Urinary bladder (tissue), 4 donors: ENCODE results near the gene MANEA. TPM values are rescaled to one million over a fixed set of nuclear protein-coding genes. Genes with fewer than 3 reads are reported as not detected.

ENCODE experiments used
- DNase-seq: peaks from one replicate; pipeline ENCODE4 v3.0.0-alpha.2; 2015; ENCODE audit errors: extremely low spot score
- H3K27ac ChIP-seq: one replicate; pipeline ENCODE4 v1.5.1; 2013; ENCODE audit warnings: low read depth, mild to moderate bottlenecking, moderate library complexity
- H3K36me3 ChIP-seq: one replicate; pipeline ENCODE4 v1.6.1; 2013; ENCODE audit warnings: mild to moderate bottlenecking, moderate library complexity; ENCODE audit not compliant: insufficient read depth
- H3K4me1 ChIP-seq: one replicate; pipeline ENCODE4 v1.6.1; 2013; ENCODE audit warnings: mild to moderate bottlenecking, moderate library complexity; ENCODE audit not compliant: insufficient read depth
- H3K4me3 ChIP-seq: one replicate; pipeline ENCODE4 v1.5.1; 2013; ENCODE audit warnings: low read depth, low read length
- WGBS: extraction: QIAGEN DNeasy Blood & Tissue Kit; methylation state at CpG from one replicate; pipeline ENCODE4 v1.1.7; 2013; 5-methylcytosine and 5-hydroxymethylcytosine counted together
- polyA plus RNA-seq: library from polyadenylated mRNA; stranded (reverse); fragments of 200-250 nt; gene quantifications from one replicate; pipeline ENCODE4 v1.2.3, GENCODE V29; 2013
- total RNA-seq: library from RNA; depleted of rRNA; stranded (reverse); fragments of >200 nt; gene quantifications from one replicate; pipeline ENCODE4 v1.2.3, GENCODE V29; 2014
- donor health status: healthy with polysubstance abuse.
- donor health status: healthy.

MANEA gene
- total and polyA plus RNA-seq, 2 donors, result 9.4 to 32.8 TPM

GRCh38 chr6:95599706-95600105 lies 22.4 kb downstream of the MANEA start:
- Histone ChIP-seq H3K4me1 (no peaks in the 10 kb centered on the region), H3K27ac (no peak overlapping the region), H3K36me3 (no peaks in the 10 kb centered on the region), H3K4me3 (no peak overlapping the region)
- DNase-seq, result no peak

GRCh38 chr6:95601133-95601532 lies 23.8 kb downstream of the MANEA start:
- no peak for DNase-seq
- H3K4me1 ChIP-seq, result no peaks in the 10 kb centered on the region
- H3K36me3 ChIP-seq, result no peaks in the 10 kb centered on the region
- no peak overlapping the region for H3K4me3 ChIP-seq
- no peak overlapping the region for H3K27ac ChIP-seq
- WGBS, result 72% methylated on average over 3 of the region's 3 CpGs

GRCh38 chr6:95614094-95614493 lies 36.8 kb downstream of the MANEA start:
- H3K4me3 ChIP-seq, result no peak overlapping the region
- H3K27ac ChIP-seq, result no peak overlapping the region
- DNase-seq, result no peak
- WGBS, result 76% methylated on average over 3 of the region's 3 CpGs
- no peaks in the 10 kb centered on the region for H3K36me3 ChIP-seq
- H3K4me1 ChIP-seq, result no peaks in the 10 kb centered on the region

GRCh38 chr6:95629551-95629950 lies 52.2 kb downstream of the MANEA start:
- WGBS, result 66% methylated on average over 2 of the region's 2 CpGs
- no peaks in the 10 kb centered on the region for H3K4me1 ChIP-seq
- DNase-seq, result no peak

GRCh38 chr6:95636552-95637431 lies 59.5 kb downstream of the MANEA start:
- no peak overlapping the region for H3K4me3 ChIP-seq
- no peaks in the 10 kb centered on the region for H3K4me1 ChIP-seq
- no peaks in the 10 kb centered on the region for H3K36me3 ChIP-seq
- no peak for DNase-seq
- H3K27ac ChIP-seq, result no peak overlapping the region
- 89% methylated on average over 25 of the region's 25 CpGs for WGBS

More at GRCh38 chr6:95629551-95629950, 52.2 kb downstream of the MANEA start:
- H3K4me3 ChIP-seq, result no peak overlapping the region
- no peak overlapping the region for H3K27ac ChIP-seq
- H3K36me3 ChIP-seq, result no peaks in the 10 kb centered on the region

GRCh38 chr6:95648636-95649035 lies 71.3 kb downstream of the MANEA start:
- no peak overlapping the region for H3K27ac ChIP-seq
- H3K4me3 ChIP-seq, result no peak overlapping the region
- 95% methylated on average over 2 of the region's 2 CpGs for WGBS
- no peak for DNase-seq
- H3K36me3 ChIP-seq, result no peaks in the 10 kb centered on the region
- no peaks in the 10 kb centered on the region for H3K4me1 ChIP-seq

DNA sequence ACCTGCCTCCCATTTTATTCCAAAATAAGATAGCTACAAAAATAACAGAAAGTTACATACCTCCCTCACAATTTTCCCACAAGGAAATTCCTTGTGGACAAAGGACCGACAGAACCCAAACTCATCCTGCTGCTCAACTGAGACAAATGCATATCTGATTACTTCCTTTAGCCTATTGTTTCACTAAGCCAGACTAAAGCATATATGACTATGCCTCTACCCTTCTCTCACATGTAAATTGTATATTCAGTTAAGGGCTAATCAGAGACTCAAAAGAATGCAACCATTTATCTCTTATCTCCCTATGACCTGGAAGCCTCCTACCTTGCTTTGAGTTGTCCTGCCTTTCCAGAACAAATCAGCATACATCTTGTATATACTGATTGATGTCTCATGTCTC lies 72.1 kb downstream of the MANEA start:
- Histone ChIP-seq H3K4me3 (no peak overlapping the region), H3K27ac (no peak overlapping the region), H3K4me1 (no peaks in the 10 kb centered on the region), H3K36me3 (no peaks in the 10 kb centered on the region)
- WGBS, result 74% methylated on average over 1 of the region's 1 CpG
- DNase-seq, result no peak

GRCh38 chr6:95654176-95654575 lies 76.8 kb downstream of the MANEA start:
- H3K4me3 ChIP-seq, result no peak overlapping the region
- no peaks in the 10 kb centered on the region for H3K4me1 ChIP-seq
- no peak overlapping the region for H3K27ac ChIP-seq
- no peak for DNase-seq
- H3K36me3 ChIP-seq, result no peaks in the 10 kb centered on the region

DNA sequence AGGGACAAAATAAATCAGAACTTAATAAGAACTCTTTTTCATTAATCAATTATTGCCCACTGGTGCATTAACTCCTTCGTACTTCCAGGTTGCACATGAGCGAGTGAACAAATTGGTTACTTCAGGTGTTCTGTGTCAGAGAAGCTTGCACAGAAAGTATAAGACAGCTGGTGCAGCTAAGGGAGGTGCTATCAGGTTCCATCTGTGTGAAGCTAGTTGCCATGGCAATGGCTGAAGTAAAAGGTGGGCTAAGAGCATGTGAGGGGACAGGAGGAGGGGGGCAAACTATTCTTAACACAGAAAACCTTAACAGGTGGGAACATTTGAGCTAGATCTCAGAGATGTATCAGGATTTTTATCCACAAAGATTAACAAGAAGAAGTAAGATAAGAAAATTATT lies 81.6 kb downstream of the MANEA start:
- Histone ChIP-seq H3K4me1 (no peaks in the 10 kb centered on the region), H3K27ac (no peak overlapping the region), H3K36me3 (no peaks in the 10 kb centered on the region), H3K4me3 (no peak overlapping the region)
- DNase-seq, result no peak
- 82% methylated on average over 2 of the region's 2 CpGs for WGBS
